Esophagus (tissue), 2 donors: ENCODE results near the gene BMPER. TPM values are rescaled to one million over a fixed set of nuclear protein-coding genes. Genes with fewer than 3 reads are reported as not detected.

Experiments used
- H3K27ac ChIP-seq, 2 donors: one replicate each; pipeline ENCODE4 v1.5.1; 2013; ENCODE audit warnings: low read depth in 2 of 2, mild to moderate bottlenecking in 2 of 2, inconsistent platforms in 1 of 2, low read length in 1 of 2, moderate library complexity in 1 of 2
- H3K27me3 ChIP-seq, 2 donors: one replicate each; pipeline ENCODE4 v1.6.1; 2013; ENCODE audit warnings: low read length in 2 of 2, control low read depth in 1 of 2, mild to moderate bottlenecking in 1 of 2; ENCODE audit not compliant: insufficient read depth in 2 of 2, control insufficient read depth in 1 of 2
- H3K36me3 ChIP-seq, 2 donors: one replicate each; pipeline ENCODE4 v1.6.1; 2013; ENCODE audit warnings: low read length in 1 of 2; ENCODE audit not compliant: control insufficient read depth in 2 of 2, insufficient read depth in 2 of 2
- H3K4me1 ChIP-seq, 2 donors: one replicate each; pipeline ENCODE4 v1.6.1; 2013; ENCODE audit warnings: low read length in 1 of 2; ENCODE audit not compliant: control insufficient read depth in 2 of 2, insufficient read depth in 2 of 2
- H3K4me3 ChIP-seq, 2 donors: one replicate each; pipeline ENCODE4 v1.5.1; 2013; ENCODE audit warnings: low read length in 2 of 2, mild to moderate bottlenecking in 2 of 2, low read depth in 1 of 2, moderate library complexity in 1 of 2
- H3K9me3 ChIP-seq, 2 donors: one replicate each; pipeline ENCODE4 v1.6.1; 2013; ENCODE audit warnings: mild to moderate bottlenecking in 2 of 2, low read depth in 1 of 2, low read length in 1 of 2, moderate library complexity in 1 of 2; ENCODE audit not compliant: control insufficient read depth in 2 of 2, insufficient read depth in 1 of 2
- WGBS, 2 donors: extraction: QIAGEN DNeasy Blood & Tissue Kit; methylation state at CpG; one replicate each; pipeline ENCODE4 v1.1.7; 2013; 5-methylcytosine and 5-hydroxymethylcytosine counted together
- polyA plus RNA-seq, 2 donors: library from polyadenylated mRNA; stranded (reverse); fragments of 200-250 nt; gene quantifications; one replicate each; pipeline ENCODE4 v1.2.3, GENCODE V29; 2013
- donor health status: healthy with polysubstance abuse.
- donor health status: Bipolar disorder and iron deficiency.

The BMPER gene
- polyA plus RNA-seq, 2 donors, result 0.06 to 0.19 TPM

DNA sequence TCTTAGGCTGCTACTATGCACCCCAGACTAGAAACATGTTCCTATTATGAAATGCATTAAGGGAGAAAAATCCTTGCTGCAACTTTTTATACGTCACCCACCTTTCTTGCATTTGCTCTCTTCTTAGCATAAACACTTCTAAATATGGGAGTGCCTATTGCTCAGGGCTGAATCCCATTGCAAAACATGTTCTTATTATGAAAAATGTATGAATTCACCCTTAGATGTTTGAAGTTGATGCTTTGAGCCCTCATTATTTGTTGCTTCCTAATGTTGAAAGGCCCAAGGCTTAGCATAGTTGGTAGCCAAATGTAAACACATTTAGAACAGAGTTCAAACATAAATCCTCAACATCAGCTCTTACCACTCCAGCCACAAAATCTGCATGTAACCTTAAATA is 52.8 kb downstream of the BMPER start:
- 87 to 100% methylated on average over 1 of the region's 1 CpG for WGBS, 2 donors
- Histone ChIP-seq H3K9me3 (no peaks in the 10 kb centered on the region), H3K36me3 (no peaks in the 10 kb centered on the region), H3K27me3 (no peaks in the 10 kb centered on the region), H3K4me3 (no peak overlapping the region), H3K27ac (no peak overlapping the region), H3K4me1 (no peaks in the 10 kb centered on the region)

DNA sequence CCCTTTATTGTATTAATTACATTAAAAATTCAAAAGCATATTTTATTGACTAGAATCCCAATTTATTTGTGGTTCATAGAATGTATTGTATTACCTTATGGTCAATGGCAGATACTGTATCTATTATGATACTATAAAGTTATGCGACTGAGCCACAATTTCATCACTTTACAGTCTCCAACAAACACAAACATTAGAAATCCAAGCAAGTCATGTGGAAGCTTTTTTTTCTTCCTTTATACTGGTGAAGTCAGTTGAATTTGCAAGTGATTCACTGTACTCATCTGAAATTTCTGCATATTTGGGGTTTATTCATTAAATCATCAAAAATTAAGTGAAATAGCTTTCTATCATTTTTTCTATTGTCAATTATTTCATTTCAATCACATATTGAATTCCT is 54.3 kb downstream of the BMPER start:
- Histone ChIP-seq H3K27ac (no peak overlapping the region), H3K4me1 (no peaks in the 10 kb centered on the region), H3K4me3 (no peak overlapping the region), H3K36me3 (no peaks in the 10 kb centered on the region), H3K27me3 (no peaks in the 10 kb centered on the region), H3K9me3 (no peaks in the 10 kb centered on the region)
- 94 to 96% methylated on average over 1 of the region's 1 CpG for whole genome bisulfite sequencing, 2 donors

DNA sequence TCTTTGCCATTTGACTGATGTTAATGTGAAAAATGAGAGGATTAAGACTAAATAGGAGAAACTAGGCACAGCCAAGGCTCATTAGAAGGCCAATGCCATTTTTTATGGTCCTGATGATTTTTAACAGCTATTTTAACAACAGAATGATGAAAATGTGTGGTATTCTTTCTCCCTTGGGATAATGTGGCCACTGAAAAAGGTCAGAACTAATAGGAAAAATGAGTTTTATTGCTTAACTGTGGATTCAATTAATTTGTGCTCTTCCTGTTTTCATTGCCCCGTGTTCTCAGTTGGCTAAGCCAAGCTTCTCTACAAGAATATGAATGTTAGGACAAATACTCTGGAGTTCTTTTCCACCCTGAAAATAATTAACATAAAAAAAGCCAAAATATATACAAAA is 56.6 kb downstream of the BMPER start:
- no peaks in the 10 kb centered on the region for H3K27me3 ChIP-seq
- no peak overlapping the region for H3K27ac ChIP-seq
- H3K9me3 ChIP-seq, result no peaks in the 10 kb centered on the region
- no peaks in the 10 kb centered on the region for H3K36me3 ChIP-seq
- no peak overlapping the region for H3K4me3 ChIP-seq
- H3K4me1 ChIP-seq, result no peaks in the 10 kb centered on the region
- 54 to 79% methylated on average over 1 of the region's 1 CpG for WGBS, 2 donors

DNA sequence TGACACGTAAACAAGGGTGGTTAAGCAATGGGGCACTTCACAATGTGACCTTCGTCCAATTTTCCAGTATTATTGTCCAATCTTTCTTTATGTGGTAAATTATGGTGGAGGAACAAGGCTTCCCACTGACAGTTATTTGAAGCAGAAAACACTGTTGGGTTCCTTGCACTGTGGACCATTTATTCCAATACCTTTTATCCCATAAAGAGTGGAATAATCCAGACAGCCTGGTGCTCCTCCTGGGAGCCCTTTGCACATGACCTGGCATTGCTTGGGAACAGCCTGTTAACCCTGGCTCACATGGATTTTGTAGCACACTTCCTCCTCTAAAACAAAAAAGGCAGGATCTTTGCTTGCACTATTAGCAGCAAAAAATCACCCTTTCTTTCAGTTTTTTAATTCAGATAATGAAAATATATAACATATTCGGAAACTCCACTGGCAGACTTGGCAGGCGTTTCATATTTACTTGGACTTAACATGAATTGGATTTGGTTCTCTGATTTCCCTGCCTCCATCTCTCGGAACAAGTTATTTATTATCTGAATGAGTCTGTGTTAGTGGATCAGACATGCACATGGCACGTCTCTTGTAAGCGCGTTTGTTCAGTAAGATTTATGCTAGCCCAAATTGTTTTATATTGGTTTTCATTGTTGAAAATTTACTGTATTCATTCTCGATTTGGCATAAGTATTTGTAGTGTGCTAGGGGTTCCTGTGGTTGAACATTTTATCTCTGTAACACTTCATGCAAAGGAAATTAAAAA is 59.3 kb downstream of the BMPER start:
- no peak overlapping the region for H3K27ac ChIP-seq
- H3K36me3 ChIP-seq, result no peaks in the 10 kb centered on the region
- H3K9me3 ChIP-seq, result no peaks in the 10 kb centered on the region
- H3K4me1 ChIP-seq, result no peaks in the 10 kb centered on the region
- H3K27me3 ChIP-seq, result no peaks in the 10 kb centered on the region
- WGBS, 2 donors, result 41 to 45% methylated on average over 9 of the region's 9 CpGs
- H3K4me3 ChIP-seq, result no peak overlapping the region

DNA sequence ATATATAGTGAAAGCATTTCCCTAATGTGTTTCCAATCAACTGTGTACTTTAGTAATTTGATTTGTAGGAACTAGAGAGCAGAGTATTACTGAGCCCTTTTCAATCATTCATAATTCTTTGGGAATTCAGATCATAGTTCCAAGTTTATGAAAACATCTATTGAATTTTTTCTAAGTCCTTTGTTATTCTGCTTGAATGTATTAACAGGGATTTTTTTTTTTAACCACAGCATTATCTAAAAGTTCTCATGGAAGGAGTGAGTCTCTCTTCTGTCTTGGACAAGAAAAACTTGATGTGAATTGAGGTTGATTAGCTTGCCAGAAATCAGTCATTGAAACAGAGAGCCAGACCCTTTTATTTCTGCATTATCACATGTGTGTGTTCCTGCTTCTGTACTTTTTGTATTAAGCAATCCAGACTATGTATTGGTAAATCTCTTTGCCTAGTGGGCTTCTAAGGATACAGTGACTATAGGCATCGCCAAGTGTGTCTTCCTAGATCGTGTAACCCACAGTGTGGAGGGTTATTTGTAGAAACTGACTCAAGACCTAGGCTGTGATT is 59.9 kb downstream of the BMPER start:
- H3K27me3 ChIP-seq, result no peaks in the 10 kb centered on the region
- H3K4me3 ChIP-seq, result no peak overlapping the region
- 84 to 89% methylated on average over 2 of the region's 2 CpGs for WGBS, 2 donors
- H3K36me3 ChIP-seq, result no peaks in the 10 kb centered on the region
- no peaks in the 10 kb centered on the region for H3K9me3 ChIP-seq
- H3K27ac ChIP-seq, result no peak overlapping the region
- no peaks in the 10 kb centered on the region for H3K4me1 ChIP-seq

DNA sequence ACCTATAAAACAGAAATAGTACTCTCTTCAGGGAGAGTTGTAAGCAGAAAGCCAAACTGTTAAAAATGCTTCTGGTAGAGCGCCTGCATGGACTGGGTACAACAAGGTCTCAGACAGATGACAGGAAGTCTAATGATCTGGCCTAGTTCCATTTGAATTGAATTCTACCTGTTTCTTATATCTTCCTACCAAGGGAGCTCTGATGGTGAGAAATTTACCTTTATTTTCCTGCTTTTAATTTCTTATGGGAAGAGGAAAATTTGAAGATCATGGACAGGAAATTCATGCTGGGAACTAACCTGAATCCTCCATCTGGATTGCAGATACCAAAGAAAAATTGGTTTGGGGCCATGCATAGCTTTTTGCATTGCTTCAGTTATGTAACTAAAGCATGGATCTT is 63.3 kb downstream of the BMPER start:
- no peaks in the 10 kb centered on the region for H3K36me3 ChIP-seq
- H3K27me3 ChIP-seq, result no peaks in the 10 kb centered on the region
- H3K9me3 ChIP-seq, result no peaks in the 10 kb centered on the region
- H3K4me3 ChIP-seq, result no peak overlapping the region
- 92 to 95% methylated on average over 1 of the region's 1 CpG for WGBS, 2 donors
- H3K4me1 ChIP-seq, result no peaks in the 10 kb centered on the region
- H3K27ac ChIP-seq, result no peak overlapping the region

DNA sequence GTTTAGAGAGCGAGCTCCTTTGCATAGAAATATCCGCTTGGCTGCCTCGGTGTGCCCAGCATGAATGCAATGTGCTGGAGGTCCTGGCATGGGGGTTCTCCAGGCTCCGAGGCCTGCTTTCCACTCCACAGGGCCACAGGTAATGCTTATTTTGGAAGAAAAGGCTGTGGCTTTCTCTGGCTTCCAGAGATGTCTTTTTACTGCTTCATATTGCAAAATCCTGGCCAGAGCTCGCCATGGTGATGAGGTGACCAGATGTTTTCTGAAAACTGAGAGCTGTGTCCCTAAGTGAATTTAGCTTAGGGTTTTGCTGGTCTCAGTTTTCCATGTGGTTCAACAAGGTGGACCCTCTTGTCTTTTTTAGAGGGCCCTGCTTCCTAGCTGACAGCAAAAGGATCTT is 65.2 kb downstream of the BMPER start:
- H3K36me3 ChIP-seq, result no peaks in the 10 kb centered on the region
- H3K4me1 ChIP-seq, result no peaks in the 10 kb centered on the region
- H3K9me3 ChIP-seq, result no peaks in the 10 kb centered on the region
- no peak overlapping the region for H3K4me3 ChIP-seq
- no peak overlapping the region for H3K27ac ChIP-seq
- 90 to 91% methylated on average over 5 of the region's 5 CpGs for WGBS, 2 donors
- H3K27me3 ChIP-seq, result no peaks in the 10 kb centered on the region

DNA sequence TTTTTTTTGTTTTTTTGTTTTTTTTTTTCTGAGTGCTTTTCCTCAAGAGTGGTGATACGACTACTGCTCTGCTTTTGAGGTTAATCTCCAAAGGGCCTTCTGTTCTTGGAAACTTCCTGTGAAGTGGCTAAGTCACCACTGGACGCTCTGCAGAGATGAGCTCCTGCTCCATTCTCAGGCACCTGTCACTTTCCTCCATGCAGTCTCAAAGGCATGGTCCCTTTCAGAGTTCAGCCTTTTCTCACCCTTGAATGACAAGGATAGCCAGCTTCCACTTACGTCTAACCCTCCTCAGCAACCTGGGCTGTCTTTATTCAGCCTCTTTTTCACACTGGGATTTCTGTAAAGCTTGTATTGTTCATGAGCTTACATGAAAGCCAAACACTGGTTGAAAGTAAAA is 65.8 kb downstream of the BMPER start:
- Histone ChIP-seq H3K27me3 (no peaks in the 10 kb centered on the region), H3K36me3 (no peaks in the 10 kb centered on the region), H3K4me3 (no peak overlapping the region), H3K9me3 (no peaks in the 10 kb centered on the region), H3K27ac (no peak overlapping the region), H3K4me1 (no peaks in the 10 kb centered on the region)
- 74 to 78% methylated on average over 3 of the region's 3 CpGs for WGBS, 2 donors

DNA sequence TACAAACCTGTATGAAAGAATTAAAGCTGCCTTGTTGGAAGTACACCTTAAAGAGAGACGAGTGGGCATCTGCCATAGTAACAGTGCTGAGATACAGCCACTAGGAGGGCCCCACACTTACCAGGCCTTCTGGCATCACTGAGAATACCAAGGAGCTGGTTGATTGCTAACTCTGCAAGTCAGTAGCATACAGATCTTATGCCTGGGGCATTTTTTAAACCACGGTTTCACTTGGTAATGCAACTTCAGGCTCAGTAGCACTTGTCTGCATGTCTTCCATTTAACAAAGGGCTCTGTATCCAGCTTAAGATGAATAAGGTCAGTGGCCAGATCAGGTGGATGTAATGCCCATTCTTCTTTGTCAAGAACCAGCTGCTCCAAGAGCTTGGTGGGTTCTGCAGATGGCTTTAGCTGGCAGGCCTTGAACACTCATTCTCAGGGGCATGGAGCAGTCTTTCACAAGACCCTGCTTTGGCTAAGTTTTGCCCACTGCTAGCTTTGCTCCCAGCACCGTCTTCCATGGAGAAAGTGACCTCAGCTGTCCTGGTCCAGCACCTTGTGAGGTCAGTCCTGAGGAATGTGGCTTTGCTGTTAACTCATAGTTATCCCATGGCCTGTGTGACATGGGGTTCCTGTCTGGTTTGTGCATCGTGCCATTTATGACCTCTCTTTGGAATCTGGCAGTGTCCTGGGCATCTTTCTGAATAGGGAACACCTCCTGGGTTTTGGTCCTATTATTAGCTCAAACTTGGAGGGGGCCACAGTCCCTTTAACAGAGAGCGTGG is 68.1 kb downstream of the BMPER start:
- 73 to 75% methylated on average over 5 of the region's 5 CpGs for WGBS, 2 donors
- Histone ChIP-seq H3K4me1 (no peaks in the 10 kb centered on the region), H3K9me3 (no peaks in the 10 kb centered on the region), H3K36me3 (no peaks in the 10 kb centered on the region), H3K27me3 (no peaks in the 10 kb centered on the region), H3K27ac (no peak overlapping the region), H3K4me3 (no peak overlapping the region)
